ENCODE data around the gene CRCP. TPM values are rescaled to one million over a fixed set of nuclear protein-coding genes. Genes with fewer than 3 reads are reported as not detected.

CRCP gene
- total and polyA plus RNA-seq, 2 experiments from 2014 or later: 36.1 to 43.4 TPM

GRCh38 chr7:66178258-66178657 is 63.6 kb downstream of the CRCP start (continued):
- TF ChIP-seq, protein P1, sequence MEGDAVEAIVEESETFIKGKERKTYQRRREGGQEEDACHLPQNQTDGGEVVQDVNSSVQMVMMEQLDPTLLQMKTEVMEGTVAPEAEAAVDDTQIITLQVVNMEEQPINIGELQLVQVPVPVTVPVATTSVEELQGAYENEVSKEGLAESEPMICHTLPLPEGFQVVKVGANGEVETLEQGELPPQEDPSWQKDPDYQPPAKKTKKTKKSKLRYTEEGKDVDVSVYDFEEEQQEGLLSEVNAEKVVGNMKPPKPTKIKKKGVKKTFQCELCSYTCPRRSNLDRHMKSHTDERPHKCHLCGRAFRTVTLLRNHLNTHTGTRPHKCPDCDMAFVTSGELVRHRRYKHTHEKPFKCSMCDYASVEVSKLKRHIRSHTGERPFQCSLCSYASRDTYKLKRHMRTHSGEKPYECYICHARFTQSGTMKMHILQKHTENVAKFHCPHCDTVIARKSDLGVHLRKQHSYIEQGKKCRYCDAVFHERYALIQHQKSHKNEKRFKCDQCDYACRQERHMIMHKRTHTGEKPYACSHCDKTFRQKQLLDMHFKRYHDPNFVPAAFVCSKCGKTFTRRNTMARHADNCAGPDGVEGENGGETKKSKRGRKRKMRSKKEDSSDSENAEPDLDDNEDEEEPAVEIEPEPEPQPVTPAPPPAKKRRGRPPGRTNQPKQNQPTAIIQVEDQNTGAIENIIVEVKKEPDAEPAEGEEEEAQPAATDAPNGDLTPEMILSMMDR (conservative IDR thresholded peaks at IDR 0.05; ENCODE audit: low read depth in 2 of 2): no peak
- no peak for TF ChIP-seq EZH2 (IDR thresholded peaks at IDR 0.05; ENCODE audit: low read depth, unreplicated experiment)
- no peak for TF ChIP-seq ZNF114 (CRISPR knock-in tag; IDR thresholded peaks at IDR 0.05)

- no peak for ATAC-seq
- no peaks in the 10 kb centered on the region for H3K27me3 ChIP-seq (ENCODE audit: insufficient read depth)
- no peaks in the 10 kb centered on the region for H4K20me1 ChIP-seq (replicated peaks; ENCODE audit: insufficient read depth)
- peaks cover 3% of the 10 kb centered on the region; the same call in 2 of the 3 replicates for H3K36me3 Mint-ChIP-seq (ENCODE audit: low read depth)
- H3K27ac Mint-ChIP-seq: no peak overlapping the region
- no peaks in the 10 kb centered on the region for H3F3A ChIP-seq (replicated peaks; ENCODE audit: low read depth)
- no peak overlapping the region for H3K4me3 ChIP-seq
- no peaks in the 10 kb centered on the region for H3K4me1 ChIP-seq (ENCODE audit: insufficient read depth)
- H3K27ac ChIP-seq (ENCODE audit: low read depth): no peak overlapping the region
- H3K27me3 Mint-ChIP-seq (ENCODE audit: insufficient read depth, low read depth, poor library complexity): peaks cover 7% of the 10 kb centered on the region
- no peaks in the 10 kb centered on the region for H3K9me2 ChIP-seq (ENCODE audit: insufficient read depth)
- no peaks in the 10 kb centered on the region for H3K36me3 ChIP-seq (ENCODE audit: insufficient read depth)
- H3K79me2 ChIP-seq (replicated peaks; ENCODE audit: insufficient read depth): no peaks in the 10 kb centered on the region
- no peak overlapping the region for H2AFZ ChIP-seq
- no peak for DNase-seq (ENCODE audit: low spot score)
- H3K4me2 ChIP-seq: no peak overlapping the region
- no peaks in the 10 kb centered on the region for H3K4me1 Mint-ChIP-seq
- peaks cover 15% of the 10 kb centered on the region for H3K9me3 Mint-ChIP-seq
- no peak overlapping the region for H3K4me3 Mint-ChIP-seq
- TF ChIP-seq EZH2 (IDR thresholded peaks at IDR 0.05; ENCODE audit: low read depth, unreplicated experiment): no peak
- no peak for TF ChIP-seq EZH2phosphoT487 (IDR thresholded peaks at IDR 0.05; ENCODE audit: unreplicated experiment)
- TF ChIP-seq, protein P1 (conservative IDR thresholded peaks at IDR 0.05; ENCODE audit: low read depth in 2 of 2): no peak
- no peak for TF ChIP-seq JUNB (IDR thresholded peaks at IDR 0.05; ENCODE audit: unreplicated experiment)
- TF ChIP-seq REST (IDR thresholded peaks at IDR 0.05; ENCODE audit: unreplicated experiment): no peak
- TF ChIP-seq ZNF462 (CRISPR knock-in tag; IDR thresholded peaks at IDR 0.05): no peak
- TF ChIP-seq STAT1 (IDR thresholded peaks at IDR 0.05; ENCODE audit: unreplicated experiment): no peak
- no peak for TF ChIP-seq ZNF331 (CRISPR knock-in tag; IDR thresholded peaks at IDR 0.05; ENCODE audit: low read depth)
- TF ChIP-seq ETS1 (IDR thresholded peaks at IDR 0.05): no peak
Observed at GRCh38 chr7:66181329-66181728, 66.7 kb downstream of the CRCP start.
